NCI-H226 (cell line): ENCODE data around the gene OR2D3.
"Not testable (repeated sequence)": the region's sequence is repeated elsewhere in the genome, so short reads cannot be mapped to it uniquely, and the experiment has no call there.

Source experiments
- DNase-seq: peaks from one replicate; pipeline ENCODE4 v3.0.0-alpha.2; 2015

OR2D3 gene

GRCh38 chr11:6920702-6921101 is at the start of gene OR2D3:
Gene OR2D3, plus strand, starts transcription at chr11:6921002. Its CDS starts 0 bp downstream, at chr11:6921002.
- DNase-seq, result no peak

GRCh38 chr11:6871278-6871677 is 49.5 kb upstream of the OR2D3 start:
- no peak for DNase-seq

DNA sequence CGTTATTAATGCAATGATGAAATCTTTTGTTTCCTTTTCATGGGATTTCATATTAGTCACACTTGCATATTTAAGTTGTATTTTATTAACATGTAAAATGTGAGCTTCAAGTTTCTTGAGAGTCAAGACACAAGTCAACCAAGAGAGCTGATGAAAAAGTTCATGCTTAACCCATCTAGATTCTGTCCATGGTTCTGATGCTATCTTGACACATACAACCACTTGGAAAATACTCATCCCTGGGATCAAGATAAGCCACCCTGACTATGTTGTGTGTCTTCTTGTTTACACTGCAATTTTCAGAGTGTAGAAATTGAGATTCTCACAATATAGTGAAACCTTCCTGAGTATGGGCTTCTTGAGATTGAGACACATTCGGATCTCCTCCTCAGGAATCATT is 45.0 kb upstream of the OR2D3 start:
- DNase-seq, result no peak

DNA sequence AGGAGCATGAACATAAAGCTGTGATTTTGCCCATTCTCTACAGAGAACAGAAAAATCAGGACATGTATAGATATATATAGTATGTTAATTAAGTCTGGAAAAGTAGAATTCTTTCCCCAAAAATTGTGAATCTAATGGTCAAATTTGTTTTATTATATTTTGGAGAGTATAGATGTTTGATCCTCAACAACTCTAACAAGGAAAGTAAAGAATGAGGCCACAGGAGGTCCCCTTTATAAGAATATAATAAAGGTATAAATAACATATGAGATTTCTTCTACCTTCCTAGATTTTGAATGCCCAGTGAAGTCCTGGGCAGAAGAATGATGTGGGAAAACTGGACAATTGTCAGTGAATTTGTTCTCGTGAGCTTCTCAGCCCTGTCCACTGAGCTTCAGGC is 44.5 kb upstream of the OR2D3 start, which contains the start of gene OR10A4:
Gene OR10A4 (plus strand): TSS at position 301 of the 400 bp plus-strand sequence. CDS start 23 bp downstream, at position 324.
- no peak for DNase-seq

DNA sequence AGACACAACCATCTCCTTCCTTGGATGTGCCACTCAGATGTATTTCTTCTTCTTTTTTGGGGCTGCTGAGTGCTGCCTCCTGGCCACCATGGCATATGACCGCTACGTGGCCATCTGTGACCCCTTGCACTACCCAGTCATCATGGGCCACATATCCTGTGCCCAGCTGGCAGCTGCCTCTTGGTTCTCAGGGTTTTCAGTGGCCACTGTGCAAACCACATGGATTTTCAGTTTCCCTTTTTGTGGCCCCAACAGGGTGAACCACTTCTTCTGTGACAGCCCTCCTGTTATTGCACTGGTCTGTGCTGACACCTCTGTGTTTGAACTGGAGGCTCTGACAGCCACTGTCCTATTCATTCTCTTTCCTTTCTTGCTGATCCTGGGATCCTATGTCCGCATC is 43.9 kb upstream of the OR2D3 start:
- no peak for DNase-seq

- DNase-seq, result no peak
These were observed 38.1 kb upstream of the OR2D3 start for GRCh38 chr11:6882751-6883150.

DNA sequence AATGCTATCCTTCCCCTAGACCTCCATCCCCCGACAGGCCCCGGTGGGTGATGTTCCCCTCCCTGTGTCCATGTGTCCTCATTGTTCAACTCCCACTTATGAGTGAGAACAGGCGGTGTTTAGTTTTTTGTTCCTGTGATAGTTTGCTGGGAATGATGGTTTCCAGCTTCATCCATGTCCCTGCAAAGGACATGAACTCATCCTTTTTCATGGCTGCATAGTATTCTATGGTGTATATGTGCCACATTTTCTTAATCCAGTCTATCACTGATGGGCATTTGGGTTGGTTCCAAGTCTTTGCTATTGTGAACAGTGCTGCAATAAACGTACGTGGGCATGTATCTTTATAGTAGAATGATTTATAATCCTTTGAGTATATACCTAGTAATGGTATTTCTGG is 33.1 kb upstream of the OR2D3 start:
- not testable (repeated sequence) for DNase-seq

DNA sequence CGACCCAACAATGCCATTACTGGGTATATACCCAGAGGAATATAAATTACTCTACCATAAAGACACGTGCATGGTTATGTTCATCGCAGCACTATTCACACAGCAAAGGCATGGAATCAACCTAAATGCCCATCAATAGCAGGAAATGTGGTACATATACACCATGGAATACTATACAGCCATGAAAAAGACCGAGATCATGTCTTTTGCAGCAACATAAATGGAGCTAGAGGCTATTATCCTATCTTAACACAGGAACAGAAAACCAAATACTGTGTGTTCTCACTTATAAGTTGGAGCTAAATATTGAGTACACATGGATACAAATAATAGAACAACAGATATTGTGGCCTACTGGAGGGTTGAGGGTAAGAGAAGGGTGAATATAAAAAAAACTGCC is 32.0 kb upstream of the OR2D3 start:
- no peak for DNase-seq

GRCh38 chr11:6889835-6890234 is 31.0 kb upstream of the OR2D3 start:
- no peak for DNase-seq

GRCh38 chr11:6892400-6892799 is 28.4 kb upstream of the OR2D3 start, which contains the start of gene OR2D2:
Gene OR2D2, minus strand, starts transcription at chr11:6892500. Its CDS starts 0 bp downstream, at chr11:6892500.
- DNase-seq, result no peak

GRCh38 chr11:6894097-6894496 is 26.7 kb upstream of the OR2D3 start:
- DNase-seq, result no peak

- no peak for DNase-seq
These were observed 25.8 kb upstream of the OR2D3 start for GRCh38 chr11:6895010-6895409.

- no peak for DNase-seq
These were observed 21.9 kb upstream of the OR2D3 start for GRCh38 chr11:6898911-6899310.

DNA sequence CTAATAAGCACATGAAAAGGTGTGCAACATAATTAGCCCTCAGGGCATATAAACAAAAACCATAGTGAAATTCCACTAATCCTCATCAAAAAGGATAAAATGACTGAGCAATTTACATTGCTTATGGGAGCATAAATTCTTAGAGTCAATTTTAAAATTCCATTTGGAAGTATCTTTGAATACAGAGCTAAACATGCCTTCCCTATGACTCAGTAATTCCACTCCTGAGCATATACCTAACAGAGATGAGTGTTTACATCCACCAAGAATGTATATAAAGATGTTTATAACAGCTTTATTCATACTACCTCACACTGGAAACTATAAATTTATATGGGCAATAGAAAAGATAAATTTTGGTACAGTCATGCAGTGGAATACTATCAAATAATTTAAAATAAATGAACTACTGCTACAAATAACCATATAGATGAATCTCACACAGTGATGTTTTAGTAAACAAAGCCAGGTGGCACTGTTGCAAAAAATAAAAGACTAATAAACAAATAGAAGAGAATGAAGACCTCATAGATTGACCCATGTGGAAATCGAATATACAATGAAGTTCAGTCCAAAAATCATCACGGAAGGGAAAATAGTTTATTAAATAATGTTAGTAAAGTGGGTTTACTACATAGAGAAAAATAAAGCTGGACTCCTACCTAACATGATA is 20.3 kb upstream of the OR2D3 start:
- no peak for DNase-seq

GRCh38 chr11:6904804-6905203 is 16.0 kb upstream of the OR2D3 start:
- not testable (repeated sequence) for DNase-seq

DNA sequence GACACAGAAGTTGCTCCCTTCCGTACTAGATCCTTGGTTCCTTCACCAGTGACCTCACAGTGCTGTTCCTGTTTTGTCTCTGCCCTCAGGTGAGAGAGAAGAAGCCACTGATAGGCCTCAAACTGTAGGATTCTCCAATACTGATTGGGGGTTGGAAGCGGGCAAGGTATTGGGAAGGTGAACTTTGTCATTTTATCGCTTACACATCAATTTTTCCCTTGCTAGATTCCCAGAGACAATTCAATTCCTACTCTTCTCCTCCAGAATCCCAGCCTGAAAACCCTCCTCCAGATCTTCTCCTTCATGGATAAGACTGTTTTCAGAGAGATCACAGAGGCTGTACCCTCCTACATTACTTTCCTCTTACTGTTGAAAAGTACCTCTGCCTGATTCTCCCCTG is 9.4 kb upstream of the OR2D3 start:
- no peak for DNase-seq

GRCh38 chr11:6911948-6912347 is 8.9 kb upstream of the OR2D3 start:
- DNase-seq, result no peak

DNA sequence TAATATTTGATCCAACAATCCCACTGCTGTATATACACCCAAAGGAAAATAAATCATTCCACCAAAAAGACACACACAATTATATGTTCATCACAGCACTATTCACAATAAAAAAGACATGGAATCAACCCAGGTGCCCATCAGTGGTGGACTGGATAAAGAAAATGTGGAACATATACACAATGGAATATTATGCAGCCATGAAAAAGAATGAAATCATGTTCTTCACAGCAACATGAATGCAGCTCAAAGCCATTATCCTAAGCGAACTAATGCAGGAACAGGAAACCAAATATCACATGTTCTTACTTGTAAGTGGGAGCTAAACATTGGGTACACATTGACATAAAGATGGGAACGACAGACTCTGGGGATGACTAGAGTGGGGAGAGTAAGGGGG is 1.1 kb upstream of the OR2D3 start:
- no peak for DNase-seq

GRCh38 chr11:6925007-6925577 is 4.3 kb downstream of the OR2D3 start:
- no peak for DNase-seq

- DNase-seq, result no peak
These were observed 4.9 kb downstream of the OR2D3 start for GRCh38 chr11:6925636-6926207.

DNA sequence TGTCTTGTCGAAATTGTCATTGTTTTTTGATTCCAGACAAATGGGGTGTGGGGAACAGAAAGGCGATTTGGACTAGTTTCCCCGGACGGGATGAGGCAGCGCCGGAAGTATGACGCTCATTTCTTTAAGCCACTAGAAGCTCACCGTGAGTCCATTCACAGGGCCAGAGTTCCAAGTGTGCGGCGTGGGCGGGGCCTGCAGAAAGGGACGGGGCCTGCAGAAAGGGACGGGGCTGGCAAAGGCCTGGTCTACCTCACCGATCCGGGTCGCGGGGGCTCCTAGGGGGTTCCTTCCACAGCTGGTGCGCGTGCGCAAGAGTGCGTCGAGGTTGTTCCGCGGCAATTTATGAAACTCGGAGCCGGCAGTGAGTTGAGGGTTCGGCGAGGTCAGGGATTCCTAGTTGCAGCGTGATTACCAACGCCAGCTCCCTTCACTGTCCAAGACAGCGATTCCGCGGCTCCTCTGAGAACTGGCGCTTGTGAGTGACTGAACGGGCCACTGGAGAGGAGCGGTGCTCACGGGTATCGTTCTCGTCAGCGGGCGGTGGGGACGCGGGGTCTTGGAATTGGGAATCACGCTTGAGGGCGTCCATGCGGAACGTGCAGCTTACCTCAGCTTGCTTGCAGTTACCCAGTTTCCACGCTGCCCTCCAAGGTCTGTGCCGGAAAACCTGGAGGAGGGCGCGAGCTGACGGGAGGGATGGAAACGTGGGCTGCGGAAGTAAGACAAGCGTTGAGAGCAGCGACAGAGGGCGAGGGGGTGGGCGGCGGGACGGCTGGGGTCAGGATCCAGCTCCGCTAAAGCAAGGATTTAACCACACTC is 5.6 kb downstream of the OR2D3 start, which contains the start of gene ZNF215:
Gene ZNF215 (plus strand): TSS at position 219 of the 822 bp plus-strand sequence. CDS start 5,847 bp downstream, outside the sequence.
- no peak for DNase-seq

DNA sequence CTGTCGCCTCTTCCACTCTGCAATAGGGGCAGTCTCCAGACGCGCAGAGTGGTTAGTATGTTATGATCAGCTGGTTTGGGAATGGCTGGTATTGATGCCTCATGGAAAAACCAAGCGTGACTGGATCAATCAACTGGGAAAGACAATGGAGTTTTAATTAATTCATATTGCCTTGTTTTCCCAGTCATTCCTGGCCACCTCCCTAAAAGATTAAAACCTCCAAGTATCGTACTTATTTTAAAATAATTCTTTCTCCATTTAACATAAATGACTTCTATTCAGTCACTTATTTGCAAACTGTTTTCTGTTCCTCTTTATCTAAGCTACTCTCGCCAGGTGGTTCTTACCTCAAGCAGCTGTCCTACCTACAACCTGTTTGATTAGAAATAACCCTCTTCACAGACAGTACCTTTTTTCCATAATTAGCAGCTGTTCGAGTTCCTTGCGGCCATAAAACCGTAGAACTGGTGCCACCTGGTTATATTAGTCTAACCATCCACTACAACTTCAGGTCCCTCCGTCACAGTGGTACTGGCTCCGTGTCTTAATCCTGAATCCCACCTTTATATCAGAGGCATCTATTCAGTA is 6.3 kb downstream of the OR2D3 start:
- no peak for DNase-seq

DNA sequence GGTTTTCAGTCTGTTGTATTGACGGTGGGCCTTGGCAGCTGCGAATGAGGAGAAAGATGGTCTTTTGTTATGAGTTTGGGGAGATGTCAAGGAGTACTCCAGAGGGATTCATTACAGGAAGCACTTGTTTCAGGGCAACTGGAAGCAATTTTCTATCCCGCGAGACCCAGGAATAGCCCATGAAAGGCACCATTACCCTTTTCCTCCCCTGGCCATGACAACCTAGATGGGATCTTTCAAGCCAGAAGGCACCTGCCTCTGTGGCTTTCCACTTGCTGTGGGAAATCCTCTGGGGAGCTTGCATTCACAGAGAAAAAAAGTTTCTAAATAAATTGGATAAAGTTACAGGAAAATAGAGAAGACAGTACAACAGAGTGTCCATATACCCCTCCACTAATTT is 8.1 kb downstream of the OR2D3 start:
- no peak for DNase-seq
